Fibroblast of pulmonary artery (primary cell): ENCODE results near the gene ADAMTS9.
"Not testable (repeated sequence)": the region's sequence is repeated elsewhere in the genome, so short reads cannot be mapped to it uniquely, and the experiment has no call there.

Experiments used
- DNase-seq: peaks from one replicate; pipeline ENCODE4 v3.0.0-alpha.2; 2010; ENCODE audit warnings: low read depth
- H3K4me3 ChIP-seq: replicated peaks from 2 replicates; pipeline ENCODE4 v1.5.1; 2011; ENCODE audit warnings: low read depth, mild to moderate bottlenecking, control low read depth, low read length, moderate library complexity
- CTCF ChIP-seq: IDR thresholded peaks from 2 replicates; pipeline ENCODE4 v1.5.1; 2011; ENCODE audit warnings: mild to moderate bottlenecking, control low read depth, low read length, inconsistent platforms; ENCODE audit errors: missing control alignments

The ADAMTS9 gene

GRCh38 chr3:64550745-64551144 is 137.1 kb downstream of the ADAMTS9 start:
- DNase-seq = no peak

GRCh38 chr3:64549869-64550268 is 137.9 kb downstream of the ADAMTS9 start:
- no peak for TF ChIP-seq CTCF
- no peak overlapping the region for H3K4me3 ChIP-seq
- no peak for DNase-seq

More at GRCh38 chr3:64550745-64551144, 137.1 kb downstream of the ADAMTS9 start:
- no peak for TF ChIP-seq CTCF
- H3K4me3 ChIP-seq = no peak overlapping the region

GRCh38 chr3:64548200-64548889 is 139.5 kb downstream of the ADAMTS9 start:
- peak; percentile 52 for DNase-seq
- H3K4me3 ChIP-seq = no peak overlapping the region
- TF ChIP-seq CTCF = no peak

DNA sequence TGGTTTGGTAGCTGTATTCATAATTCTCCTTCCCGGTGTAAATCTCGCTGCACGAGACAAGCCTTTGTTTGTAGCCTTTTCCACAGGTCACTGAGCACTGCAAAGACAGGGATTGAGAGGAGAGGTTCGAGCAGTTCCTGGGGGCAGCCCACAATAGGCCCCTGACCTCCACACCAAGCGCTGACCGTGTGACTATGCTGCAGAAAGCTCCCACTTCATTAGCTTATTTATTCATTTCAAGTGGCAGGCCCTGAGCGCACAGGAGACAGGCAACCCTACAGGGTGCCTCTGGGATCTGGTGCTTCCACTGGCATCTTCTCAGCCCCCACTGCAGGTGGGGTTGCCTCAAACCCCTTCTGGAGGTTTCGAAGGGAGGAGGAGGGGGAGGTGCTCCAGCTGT is 140.9 kb downstream of the ADAMTS9 start:
- H3K4me3 ChIP-seq = no peak overlapping the region
- no peak for DNase-seq
- no peak for TF ChIP-seq CTCF

- not testable (repeated sequence) for DNase-seq, H3K4me3 ChIP-seq
Observed at GRCh38 chr3:64545239-64545638, 142.6 kb downstream of the ADAMTS9 start.

DNA sequence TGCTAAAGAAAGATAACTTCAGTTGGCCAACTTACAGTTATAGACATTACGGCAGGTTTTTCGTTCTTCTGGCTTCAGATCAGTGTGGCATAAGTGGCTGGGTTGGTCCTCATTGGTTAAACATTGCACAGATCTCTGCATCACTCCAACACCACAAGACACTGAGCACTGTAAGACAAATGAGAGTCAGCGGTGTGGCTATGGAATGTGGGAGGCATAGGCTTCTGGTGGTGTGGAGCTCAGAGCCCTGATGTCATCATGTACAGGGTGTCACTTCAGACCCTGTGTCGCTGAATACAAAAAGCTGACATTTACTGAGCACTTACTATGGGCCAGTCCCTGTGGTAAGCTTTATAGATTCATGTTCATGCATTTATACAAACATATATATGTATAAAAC is 146.0 kb downstream of the ADAMTS9 start:
- TF ChIP-seq CTCF = no peak
- no peak for DNase-seq
- no peak overlapping the region for H3K4me3 ChIP-seq

DNA sequence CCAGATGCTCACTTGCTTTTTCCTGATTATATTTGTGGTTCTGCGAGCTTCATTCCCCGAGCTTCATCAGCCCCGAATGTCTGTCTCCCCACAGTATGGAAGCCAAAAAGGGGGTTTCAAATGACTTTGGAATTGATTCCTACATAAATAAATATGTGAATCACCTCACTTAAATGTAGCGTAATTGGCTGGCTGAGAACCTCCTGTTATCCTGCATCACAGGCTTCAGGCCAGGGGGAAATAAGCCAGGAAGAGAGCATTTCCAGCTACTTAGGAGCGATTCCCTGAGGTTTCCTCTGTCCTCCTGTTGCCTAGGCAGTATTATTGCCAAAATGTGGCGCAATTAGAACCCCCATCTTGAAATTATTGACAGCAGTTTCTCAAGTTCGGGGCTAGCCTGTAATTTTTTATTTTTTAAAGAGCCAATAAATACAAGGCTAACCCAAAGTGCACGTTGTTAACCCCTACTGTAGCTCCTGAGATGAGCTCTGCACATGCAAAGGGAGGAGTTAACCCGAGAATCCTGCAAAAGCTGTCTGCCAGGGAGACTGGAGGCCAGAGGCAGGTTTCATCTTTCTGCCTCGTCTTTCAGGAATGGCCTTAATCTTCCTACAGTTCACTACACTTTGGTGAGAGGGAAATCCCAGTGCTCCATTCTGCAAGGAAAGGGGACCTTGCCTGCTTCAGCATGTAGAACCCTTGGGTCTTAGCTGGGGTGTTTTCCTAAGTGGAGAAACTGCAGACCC is 148.2 kb downstream of the ADAMTS9 start:
- no peak overlapping the region for H3K4me3 ChIP-seq
- no peak for TF ChIP-seq CTCF
- DNase-seq = peak; percentile 64
